NCI-H526 treated with DMSO at 0.1 percent for 48 hours (cell line): ENCODE results near the gene OR7G2.

Experiments
- DNase-seq: peaks from one replicate; lab custom pipeline; 2025; lab: John Stamatoyannopoulos, UW

OR7G2 gene

DNA sequence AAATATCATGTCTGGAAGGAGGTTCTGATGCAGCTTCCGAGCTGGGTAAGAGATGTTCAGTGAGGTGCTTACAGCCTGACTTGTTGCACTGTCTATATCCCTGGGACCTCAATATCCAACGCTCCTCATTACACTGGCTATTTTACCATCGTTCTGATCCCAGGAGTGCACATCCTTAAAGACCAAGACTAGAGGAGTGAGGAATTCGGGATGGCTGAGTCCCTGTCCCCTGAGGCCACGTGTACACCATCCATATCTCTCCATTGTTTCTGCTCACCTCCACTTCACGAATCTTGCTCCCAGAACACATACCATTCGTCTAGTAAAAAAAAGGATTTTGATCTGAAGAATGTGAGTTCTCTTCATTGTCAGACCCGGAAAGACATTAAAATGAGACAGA lies at the start of gene OR7G2:
OR7G2 (minus strand) TSS at position 101 of the 400 bp plus-strand sequence. CDS start 4,232 bp downstream, outside the sequence.
- no peak for DNase-seq

DNA sequence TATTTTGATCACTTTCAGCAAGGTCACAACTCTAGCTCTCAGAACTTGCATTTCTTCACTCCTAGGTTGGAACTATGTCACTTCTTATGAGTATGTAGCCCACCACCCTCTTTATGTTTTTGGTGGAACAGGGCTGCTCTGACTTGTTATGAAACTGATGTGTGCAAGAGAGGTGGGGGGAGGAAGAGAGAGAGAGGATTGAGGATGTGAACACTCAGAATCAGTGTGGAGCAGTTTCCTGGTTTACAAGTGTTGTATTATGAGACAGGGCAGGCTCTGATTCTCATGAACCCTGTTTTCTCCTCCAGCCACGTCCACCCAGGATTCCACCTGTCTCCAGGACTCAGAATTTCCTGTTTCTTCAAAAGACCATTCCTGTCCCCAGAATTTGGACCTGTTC lies 49.0 kb upstream of the OR7G2 start:
- DNase-seq: no peak

DNA sequence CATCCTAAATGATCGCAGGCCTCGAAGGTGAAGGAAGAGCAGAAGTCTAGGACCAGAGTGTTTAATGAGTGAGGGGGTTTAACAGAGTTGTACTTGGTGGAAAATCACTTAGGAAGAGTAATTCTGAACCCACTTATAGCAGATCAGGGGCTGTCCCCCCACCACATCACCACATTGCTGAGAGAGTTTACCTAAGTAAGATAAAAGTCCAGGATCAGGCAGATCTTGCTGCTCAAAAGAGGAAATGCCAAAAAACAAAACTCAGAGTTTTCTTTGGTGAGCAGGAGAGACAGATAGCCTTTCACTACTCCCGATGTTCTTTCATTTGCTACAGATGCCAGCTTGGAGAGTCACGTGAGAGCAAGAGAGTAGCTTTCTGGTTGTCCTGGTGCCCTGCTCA lies 48.3 kb upstream of the OR7G2 start:
- no peak for DNase-seq

DNA sequence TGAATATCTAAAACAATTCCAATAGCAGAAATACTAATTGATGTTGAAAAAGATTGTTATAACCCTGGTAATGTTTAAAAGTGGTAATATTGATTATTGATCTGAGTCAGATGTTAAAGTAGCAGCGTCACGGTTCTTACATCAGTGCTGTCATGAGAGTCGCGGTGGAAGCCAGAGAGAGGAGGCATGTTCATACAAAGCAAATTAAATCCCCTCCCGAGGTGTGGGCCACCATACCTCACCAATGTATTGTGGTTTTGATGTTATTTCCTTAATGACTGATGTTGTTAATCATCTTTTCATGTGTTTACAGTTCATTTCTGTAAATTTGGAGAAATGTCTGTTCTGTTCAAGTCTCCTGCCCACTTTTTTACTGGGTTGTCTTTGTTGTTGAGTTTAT lies 44.1 kb upstream of the OR7G2 start:
- DNase-seq: no peak

DNA sequence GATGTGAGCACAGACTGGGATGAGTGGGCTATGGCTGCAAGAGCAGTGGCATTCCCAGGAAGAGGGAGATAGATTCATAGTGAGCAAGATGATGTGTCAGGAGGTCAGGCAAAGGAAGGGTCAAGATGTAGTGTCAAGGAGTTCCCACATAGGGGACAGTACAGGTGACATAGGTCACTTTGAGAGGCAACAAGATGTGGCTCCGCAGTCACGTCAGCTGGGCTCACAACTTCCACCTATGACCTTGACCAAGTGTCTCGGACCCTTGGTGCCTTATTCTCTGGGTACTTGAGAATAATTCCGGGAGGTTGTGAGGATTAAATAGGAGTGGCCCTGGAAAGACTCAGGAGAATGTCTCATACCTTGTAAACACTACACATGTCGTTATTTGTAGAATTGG lies 43.4 kb upstream of the OR7G2 start:
- DNase-seq: no peak

DNA sequence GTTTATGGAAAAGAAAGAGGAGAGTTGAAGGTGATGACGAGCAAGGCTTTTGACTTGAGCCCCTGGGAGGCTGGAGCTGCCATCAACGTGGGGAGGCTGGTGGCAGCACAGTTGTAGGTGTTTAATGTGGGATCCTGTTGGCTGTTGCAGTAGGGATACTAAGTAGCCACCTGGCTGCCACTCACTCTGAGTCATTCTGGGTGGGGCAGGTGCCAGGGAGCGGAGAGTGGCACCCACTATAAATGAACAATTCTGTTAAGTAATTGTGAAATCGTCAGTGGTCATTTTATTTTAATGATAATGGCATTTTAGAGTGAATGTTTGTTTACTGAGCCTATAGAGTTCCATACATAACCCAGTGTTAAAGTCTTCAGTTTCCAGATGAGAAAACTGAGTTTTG lies 42.7 kb upstream of the OR7G2 start:
- no peak for DNase-seq

DNA sequence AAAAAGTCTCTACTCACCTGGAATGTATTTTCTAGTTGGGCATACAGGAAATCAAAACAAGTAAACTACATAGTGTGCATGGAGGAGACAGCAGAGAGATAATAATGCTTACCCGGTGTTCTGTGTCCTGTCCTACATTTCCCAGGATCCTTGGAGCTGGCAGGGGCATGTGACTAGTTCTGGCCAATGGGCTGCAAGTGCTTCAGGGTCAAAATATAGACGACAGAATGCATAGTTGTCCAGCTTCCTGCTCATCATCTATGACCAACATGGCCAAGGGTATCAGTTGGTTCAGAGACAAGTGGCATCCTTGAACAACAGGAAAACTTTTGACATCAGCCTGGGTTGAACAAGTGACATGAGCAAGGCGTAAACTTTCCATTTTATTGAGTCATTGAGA lies 41.4 kb upstream of the OR7G2 start:
- DNase-seq: no peak

DNA sequence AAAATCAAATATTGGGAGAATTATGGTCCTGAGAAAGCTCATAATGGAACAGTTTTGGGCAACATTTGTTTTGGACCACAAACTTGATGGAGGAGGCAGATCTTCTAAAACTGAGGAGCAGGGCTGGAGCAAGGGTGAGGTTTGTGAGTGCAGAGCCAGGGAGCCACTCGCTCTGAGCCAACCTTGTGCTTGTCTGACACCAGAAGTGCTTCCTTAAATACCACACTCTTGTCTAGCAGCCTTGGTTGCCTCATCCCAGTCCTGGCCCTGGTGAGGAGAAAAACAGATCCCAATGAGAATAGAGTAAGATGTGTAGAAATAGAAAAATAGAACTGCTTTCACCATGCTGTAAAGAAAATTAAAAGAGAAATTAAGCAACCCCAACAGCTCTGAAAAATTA lies 39.6 kb upstream of the OR7G2 start:
- DNase-seq: no peak

DNA sequence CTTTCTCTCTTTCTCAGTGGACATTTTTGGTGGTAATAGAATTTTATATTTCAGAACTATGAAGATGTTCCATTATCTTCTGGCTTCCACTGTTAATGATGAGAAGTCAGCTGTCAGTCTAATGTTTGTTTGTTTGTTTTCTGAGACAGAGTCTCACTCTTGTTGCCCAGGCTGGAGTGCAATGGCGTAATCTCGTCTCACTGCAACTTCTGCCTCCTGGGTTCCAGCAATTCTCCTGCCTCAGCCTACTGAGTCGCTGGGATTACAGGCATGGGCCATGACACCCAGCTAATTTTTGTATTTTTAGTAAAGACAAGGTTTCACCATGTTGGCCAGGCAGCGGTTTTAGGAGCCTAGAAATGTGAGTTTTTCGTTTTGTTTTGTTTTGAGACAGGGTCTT lies 37.6 kb upstream of the OR7G2 start:
- DNase-seq: no peak

DNA sequence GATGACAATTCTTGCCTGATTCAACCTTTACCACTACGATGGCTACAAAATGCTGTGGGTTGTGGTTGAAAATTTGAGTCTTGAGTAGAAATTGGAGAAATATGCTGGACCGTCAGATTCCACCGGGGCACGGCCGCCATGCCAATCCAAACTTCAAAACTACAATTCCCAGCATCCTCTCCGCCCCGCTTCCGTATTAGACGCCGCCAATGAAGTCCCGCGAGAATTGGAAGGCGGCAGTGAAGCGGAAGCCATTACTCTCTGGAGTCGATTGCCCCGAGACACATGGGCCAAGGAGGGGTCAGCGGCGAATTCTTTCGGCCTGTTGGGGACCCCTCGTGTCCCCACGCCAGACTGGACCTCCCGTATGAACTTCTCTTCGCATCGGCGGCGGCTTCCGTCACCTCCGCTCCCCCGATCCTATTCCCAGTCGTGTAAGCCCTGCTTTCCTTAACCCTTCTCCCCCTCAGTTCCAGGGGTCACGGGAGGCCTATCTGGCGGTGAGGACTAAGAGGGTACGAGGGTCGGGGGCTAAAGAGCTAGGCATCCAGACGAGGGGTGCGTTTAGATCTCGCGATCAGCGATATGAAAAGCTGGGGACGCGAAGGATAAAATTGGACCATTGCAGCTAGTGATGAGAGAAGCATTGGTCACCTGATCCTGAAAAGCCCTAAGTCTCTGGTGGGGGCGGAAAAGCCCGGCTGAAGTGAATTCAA lies 33.0 kb upstream of the OR7G2 start, which contains the start of gene ZNF317:
ZNF317 (plus strand) TSS at position 239 of the 716 bp plus-strand sequence. CDS start 15,620 bp downstream, outside the sequence.
- peak; percentile 31 for DNase-seq

DNA sequence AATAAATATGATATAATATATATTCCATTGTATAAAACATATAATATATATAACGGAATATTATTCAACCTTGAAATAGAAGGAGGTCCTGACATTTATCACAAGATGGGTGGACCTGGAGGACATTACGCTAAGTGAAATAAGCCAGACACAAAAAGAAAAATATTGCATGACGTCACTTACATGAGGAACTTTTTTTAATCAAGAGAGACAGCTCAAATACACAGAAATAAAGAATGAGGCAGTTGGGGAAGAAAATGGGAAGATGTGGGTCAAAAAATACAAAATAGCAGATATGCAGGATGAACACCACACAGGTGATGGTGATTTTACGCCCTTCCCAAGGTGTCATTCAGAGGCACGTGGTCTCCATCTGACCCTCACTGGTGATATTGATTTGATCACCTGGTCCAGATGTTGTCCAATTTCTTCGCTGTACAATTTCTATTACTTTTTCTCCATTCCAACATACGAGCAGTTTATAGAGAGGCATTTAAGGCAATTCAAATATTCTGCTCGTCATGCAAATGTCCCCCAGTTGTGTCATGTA lies 32.4 kb upstream of the OR7G2 start:
- DNase-seq: no peak

DNA sequence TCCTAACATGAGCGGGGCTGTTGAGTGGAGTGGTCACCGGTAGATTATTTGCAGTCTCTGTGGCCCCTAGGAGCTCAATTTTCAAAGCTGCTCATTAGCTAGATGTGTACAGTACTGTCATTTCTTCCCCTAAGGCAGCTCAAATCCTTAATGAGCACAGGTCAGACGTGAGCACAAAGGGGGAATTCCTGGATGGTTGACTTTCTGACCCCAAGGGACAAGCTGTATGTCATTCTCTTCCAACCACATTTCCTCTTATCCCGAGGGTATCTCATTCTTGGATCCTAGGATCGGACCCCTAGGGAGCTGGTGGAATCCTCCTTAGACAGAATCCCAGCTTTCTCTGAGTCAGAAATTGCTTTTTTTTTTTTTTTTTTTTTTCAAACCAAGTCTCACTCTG lies 25.1 kb upstream of the OR7G2 start:
- no peak for DNase-seq

DNA sequence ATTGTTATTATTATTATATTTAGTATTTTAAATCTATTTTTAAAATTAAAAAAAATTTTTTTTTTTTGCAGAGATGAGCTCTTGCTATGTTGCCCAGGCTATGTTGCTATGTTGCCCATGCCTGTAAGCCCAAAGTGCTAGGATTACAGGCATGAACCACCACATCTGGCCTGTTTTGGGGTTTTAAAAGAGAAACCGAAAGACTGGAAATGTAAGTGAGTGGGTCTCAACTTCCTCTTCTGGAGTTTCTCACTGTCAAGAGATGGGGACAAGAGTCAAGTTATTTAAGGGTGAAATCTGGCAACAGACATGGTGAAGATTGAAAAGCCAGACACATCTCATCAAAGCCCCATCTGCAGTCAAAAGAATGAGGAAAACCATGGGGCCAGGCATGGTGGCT lies 23.7 kb upstream of the OR7G2 start:
- no peak for DNase-seq

DNA sequence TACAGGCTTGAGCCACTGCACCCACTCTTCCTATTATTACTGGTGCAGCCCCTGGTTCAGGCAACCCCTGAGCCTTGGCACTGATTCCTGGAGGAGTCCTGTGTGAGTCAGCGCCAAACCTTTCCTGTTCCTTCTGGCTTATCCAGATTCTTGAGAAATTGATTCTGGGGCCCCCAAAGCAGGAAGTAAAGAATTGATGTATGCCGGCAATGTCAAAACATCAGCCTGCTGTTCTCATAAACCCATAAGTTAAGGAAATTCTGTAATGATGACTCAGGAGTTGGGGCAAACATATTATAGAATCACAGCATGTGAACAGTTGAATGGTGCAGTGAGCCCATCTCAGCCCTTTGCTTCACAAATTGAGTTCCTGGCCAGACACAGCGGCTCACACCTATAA lies 20.9 kb upstream of the OR7G2 start:
- DNase-seq: no peak

DNA sequence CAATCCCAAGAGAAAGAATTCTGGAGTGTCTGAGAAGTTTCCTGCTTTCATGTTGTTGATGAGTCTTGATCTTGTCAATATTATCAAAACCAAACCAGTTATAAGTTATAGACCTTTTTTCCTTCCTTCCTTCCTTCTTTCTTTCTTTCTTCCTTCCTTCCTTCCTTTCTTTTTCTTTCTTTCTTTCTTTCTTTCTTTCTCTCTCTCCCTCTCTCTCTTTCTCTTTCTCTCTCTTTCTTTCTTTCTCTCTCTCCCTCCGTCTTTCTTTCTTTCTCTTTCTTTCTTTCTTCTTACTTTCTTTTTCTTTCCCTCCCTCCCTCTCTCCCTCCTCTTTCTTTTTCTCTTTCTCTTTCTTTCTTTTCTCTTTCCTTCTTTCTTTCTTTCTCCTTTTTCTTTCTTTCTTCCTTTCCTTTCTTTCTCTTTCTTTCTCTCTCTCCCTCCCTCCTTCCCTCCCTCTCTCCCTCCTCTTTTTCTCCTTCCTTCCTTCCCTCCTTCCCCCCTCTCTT lies 19.7 kb upstream of the OR7G2 start, which contains the start of gene OR7G3:
OR7G3 (minus strand) TSS at position 51 of the 506 bp plus-strand sequence; CDS start at position 51, 0 bp downstream.
- DNase-seq: no peak

DNA sequence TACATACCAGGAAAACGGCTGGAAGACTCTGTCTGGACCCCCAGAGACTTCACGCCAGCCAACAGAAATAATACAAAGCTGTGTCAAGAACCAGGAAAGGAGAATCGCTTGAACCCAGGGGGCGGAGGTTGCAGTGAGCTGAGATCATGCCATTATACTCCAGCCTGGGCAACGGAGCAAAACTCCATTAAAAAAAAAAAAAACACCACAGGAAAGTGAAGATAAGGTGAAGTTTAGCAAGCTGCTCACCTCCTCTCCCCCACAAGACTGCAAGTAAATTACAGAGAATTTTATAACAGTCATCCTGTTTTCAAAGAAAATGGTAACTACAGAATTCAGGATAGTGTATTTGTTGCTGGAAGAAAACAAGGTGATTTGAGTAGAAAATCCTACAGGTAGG lies 9.3 kb upstream of the OR7G2 start:
- no peak for DNase-seq

DNA sequence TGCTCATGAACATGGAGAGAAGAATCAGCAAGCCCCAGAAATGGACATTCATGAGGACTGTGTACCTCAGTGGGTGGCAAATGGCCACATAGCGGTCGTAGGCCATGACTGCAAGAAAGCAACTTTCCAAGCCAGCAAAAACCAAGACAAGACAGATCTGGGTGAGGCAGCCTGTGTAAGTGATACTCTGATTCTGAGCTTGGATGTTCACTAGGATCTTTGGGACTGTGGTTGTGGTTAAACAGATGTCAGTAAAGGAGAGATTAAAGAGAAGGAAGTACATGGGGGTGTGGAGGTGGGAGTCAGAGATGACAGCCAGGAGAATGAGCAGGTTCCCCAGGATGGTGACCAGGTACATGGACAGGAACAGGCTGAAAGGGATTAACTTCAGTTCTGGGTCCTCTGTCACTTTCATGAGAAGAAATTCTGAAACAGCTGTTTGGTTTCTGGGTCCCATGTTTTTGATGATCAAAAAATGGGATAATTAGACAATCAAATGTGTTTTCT lies 8.1 kb upstream of the OR7G2 start, which contains the start of gene OR7G1:
OR7G1 (minus strand) TSS at position 457 of the 507 bp plus-strand sequence; CDS start at position 457, 0 bp downstream.
- DNase-seq: no peak

DNA sequence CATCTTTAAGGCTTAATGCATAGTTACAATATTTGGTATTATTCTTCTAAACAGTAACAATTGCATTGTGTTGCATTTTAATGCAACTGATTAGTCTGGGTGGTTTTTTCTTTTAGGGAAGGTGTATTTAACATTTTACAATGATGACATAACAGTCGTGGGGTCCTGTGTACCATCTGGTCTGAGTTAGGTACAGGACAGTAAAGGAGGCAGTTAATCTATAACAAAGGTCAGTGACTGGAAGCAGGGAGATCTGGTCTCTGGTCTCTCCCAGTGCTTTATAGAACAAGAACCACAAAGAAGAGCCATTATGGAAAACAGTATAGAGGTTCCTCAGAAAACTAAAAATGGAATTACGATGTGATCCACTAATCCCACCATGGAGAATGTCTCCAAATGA lies 2.7 kb upstream of the OR7G2 start:
- DNase-seq: no peak

DNA sequence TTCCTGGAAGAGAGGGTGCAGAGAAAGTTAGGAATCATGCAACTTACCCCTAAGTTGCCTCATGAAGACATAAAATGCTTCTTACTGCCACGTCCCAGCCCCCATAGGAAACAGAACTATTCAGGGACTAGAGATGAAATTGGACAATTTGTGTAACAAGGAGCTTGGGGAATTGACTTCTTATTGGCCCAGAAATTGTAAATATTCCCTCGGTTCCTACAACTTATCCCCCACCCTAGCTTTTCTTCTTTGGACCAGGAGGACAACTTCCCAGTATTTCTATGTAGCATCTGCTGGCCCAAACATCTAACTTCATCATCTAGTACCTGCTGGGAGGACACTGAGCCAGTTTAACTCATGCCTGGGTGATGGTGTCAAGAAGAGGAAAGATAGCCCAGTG lies 20.5 kb downstream of the OR7G2 start, which contains the start of gene OR1M1:
OR1M1 (plus strand) TSS at position 301 of the 400 bp plus-strand sequence. CDS start 6,184 bp downstream, outside the sequence.
- no peak for DNase-seq

DNA sequence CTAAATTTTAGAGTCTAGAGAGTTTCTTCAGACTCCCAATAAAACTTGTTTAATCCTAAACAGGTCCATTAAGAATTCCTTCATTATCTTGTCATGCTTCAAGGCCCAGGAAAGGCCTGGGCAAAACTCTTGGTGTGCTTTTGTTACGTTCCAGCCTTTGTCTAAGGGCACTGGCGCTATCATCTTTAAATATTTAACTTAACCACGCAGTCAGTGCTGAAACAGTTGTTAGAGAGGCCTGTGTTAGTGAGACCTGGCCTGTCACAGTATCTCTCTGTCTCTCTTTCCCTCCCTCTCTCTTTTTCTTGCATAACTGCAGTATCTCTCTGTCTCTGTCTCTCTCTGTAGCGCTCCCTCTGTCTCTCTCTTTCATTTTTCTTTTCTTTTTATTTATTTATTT lies 28.6 kb downstream of the OR7G2 start:
- DNase-seq: no peak

DNA sequence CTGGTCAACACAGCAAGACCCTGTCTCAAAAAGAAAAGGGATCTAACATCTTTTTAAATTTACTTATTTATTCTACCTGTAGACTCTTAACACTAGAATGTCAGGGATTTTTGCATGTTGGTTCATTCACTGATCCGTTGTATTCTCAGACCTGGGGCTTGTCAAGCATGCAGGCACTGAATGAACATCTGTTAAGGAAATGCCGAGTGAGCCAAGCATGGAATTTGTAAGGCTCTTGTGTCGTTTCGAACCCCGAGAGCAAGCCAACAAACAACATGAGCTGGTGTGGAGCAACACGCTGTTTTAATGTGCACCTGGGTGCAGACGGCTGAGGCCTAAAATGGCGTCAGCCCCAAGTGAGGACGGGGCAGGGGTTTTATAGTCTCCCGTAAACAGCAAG lies 30.4 kb downstream of the OR7G2 start:
- no peak for DNase-seq

DNA sequence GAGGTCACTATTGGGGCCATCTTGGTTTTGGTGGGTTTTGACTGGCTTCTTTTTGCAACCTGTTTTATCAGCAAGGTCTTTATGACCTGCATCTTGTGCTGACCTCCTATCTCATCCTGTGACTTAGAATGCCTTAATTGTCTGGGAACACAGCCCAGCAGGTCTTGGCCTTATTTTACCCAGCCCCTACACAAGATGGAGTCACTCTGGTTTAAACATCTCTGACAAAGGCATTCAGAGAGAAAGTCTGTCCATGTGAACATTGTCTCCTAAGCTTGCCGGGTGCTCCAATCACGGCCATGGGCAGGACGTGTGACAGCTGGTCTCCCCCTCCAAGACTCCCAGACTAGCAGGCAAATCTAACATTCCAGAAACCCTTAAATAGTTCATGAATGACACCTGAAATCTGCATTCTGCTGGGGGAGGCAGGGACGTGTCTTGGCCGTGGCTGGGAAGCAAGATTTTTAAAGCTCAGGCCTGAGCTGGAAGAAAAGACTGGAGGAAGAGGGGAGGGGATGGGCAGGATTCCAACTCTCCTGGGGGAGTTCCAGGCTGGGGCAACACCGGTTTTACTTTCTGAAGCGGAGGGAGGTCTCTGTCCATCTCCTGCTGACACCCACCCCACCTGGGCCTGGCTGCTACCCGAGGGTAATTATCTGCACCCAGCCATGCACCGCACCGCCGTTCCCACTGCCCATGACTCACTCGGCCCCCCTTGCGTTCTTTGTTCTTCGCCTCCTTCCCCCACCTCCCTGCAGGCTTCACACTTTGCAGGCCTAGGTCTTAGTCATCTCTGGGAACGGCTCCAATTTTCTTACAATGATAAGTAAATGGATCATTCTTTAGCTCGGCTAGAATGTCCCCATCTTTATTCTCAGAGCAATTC lies 32.0 kb downstream of the OR7G2 start:
- DNase-seq: no peak
